H1 (cell line): ENCODE measurements around the gene FADD. TPM values are rescaled to one million over a fixed set of nuclear protein-coding genes. Genes with fewer than 3 reads are reported as not detected.

Experiments used
- CTCF ChIA-PET: fragments of 300-600 bp; sonication (Branson Sonifier 250); formaldehyde crosslinking; loops from one replicate; lab custom pipeline; 2021; ENCODE audit not compliant: partially characterized antibody; lab: Charles Lee
- POLR2A ChIA-PET: fragments of 300-600 bp; sonication (Branson Sonifier 250); formaldehyde crosslinking; loops from one replicate; lab custom pipeline; 2021; ENCODE audit warnings: inconsistent platforms; ENCODE audit not compliant: partially characterized antibody; lab: Charles Lee
- DNase-seq, 2 experiments: peaks; one replicate each; pipeline versions ENCODE4 v3.0.0 to v3.0.0-alpha.2; 2010 to 2022; ENCODE audit warnings: low spot score in 2 of 2, low read depth in 1 of 2, mixed read lengths in 1 of 2
- FAIRE-seq: peaks from 2 replicates; lab custom pipeline; 2011; peaks lifted over from hg19 to GRCh38; lab: Jason Lieb, UNC
- H2AFZ ChIP-seq: 2 replicates; pipeline ENCODE4 v1.8.1; 2012; ENCODE audit warnings: low read length, inconsistent platforms
- H2AK5ac ChIP-seq: 2 replicates; pipeline ENCODE4 v1.6.1; 2013; ENCODE audit warnings: low read depth, low read length
- H2BK120ac ChIP-seq: replicated peaks from 2 replicates; pipeline ENCODE3; 2013; ENCODE audit warnings: low read depth, low read length, inconsistent platforms
- H2BK12ac ChIP-seq: 2 replicates; pipeline ENCODE4 v1.6.1; 2013; ENCODE audit warnings: low read depth, low read length
- H2BK15ac ChIP-seq: 2 replicates; pipeline ENCODE4 v1.6.1; 2013; ENCODE audit warnings: low read length
- H2BK20ac ChIP-seq: 2 replicates; pipeline ENCODE4 v1.6.1; 2013; ENCODE audit warnings: low read length
- H2BK5ac ChIP-seq: 2 replicates; pipeline ENCODE4 v1.6.1; 2013; ENCODE audit warnings: low read depth, low read length
- H3K14ac ChIP-seq: 2 replicates; pipeline ENCODE4 v1.6.1; 2013; ENCODE audit warnings: inconsistent platforms; ENCODE audit not compliant: insufficient read length
- H3K18ac ChIP-seq: 2 replicates; pipeline ENCODE4 v1.6.1; 2013; ENCODE audit warnings: low read length; ENCODE audit errors: extremely low read depth
- H3K23ac ChIP-seq: 2 replicates; pipeline ENCODE4 v1.6.1; 2013; ENCODE audit warnings: inconsistent platforms; ENCODE audit not compliant: insufficient read length
- H3K23me2 ChIP-seq: 2 replicates; pipeline ENCODE4 v1.6.1; 2013; ENCODE audit warnings: low read depth, low read length
- H3K27ac ChIP-seq: 2 replicates; pipeline ENCODE4 v1.6.1; 2011; ENCODE audit warnings: low read depth, low read length, inconsistent platforms
- H3K27me3 ChIP-seq, 4 experiments: replicated peaks in 1 of 4; 1 replicate in 1 of 4; 2 replicates in 3 of 4; pipeline versions ENCODE4 v1.6.1 to v1.8.1; 2011 to 2013; ENCODE audit warnings: low read length in 3 of 4, mild to moderate bottlenecking in 3 of 4, inconsistent platforms in 2 of 4, mixed read lengths in 2 of 4, moderate library complexity in 1 of 4; ENCODE audit not compliant: control insufficient read depth in 3 of 4, insufficient read depth in 3 of 4; ENCODE audit errors: extremely low read depth in 1 of 4
- H3K36me3 ChIP-seq, 4 experiments: 2 replicates each; pipeline versions ENCODE4 v1.6.1 to v1.8.1; 2011 to 2013; ENCODE audit warnings: mild to moderate bottlenecking in 4 of 4, low read length in 3 of 4, moderate library complexity in 2 of 4, control low read depth in 1 of 4, inconsistent platforms in 1 of 4; ENCODE audit not compliant: insufficient read depth in 4 of 4, control insufficient read depth in 2 of 4
- H3K4ac ChIP-seq: replicated peaks from 2 replicates; pipeline ENCODE3; 2013; ENCODE audit warnings: low read length, low read depth, mixed read lengths, inconsistent platforms; ENCODE audit not compliant: insufficient read length
- H3K4me1 ChIP-seq, 4 experiments: replicated peaks in 1 of 4; 1 replicate in 1 of 4; 2 replicates in 3 of 4; pipeline versions ENCODE4 v1.6.1 to v1.8.1; 2011 to 2013; ENCODE audit warnings: low read length in 3 of 4, inconsistent platforms in 2 of 4, mixed read lengths in 1 of 4; ENCODE audit not compliant: insufficient read depth in 4 of 4, control insufficient read depth in 3 of 4
- H3K4me2 ChIP-seq, 2 experiments: 2 replicates each; pipeline versions ENCODE4 v1.6.1 to v1.8.1; 2011 to 2013; ENCODE audit warnings: low read depth in 2 of 2, low read length in 2 of 2, control low read depth in 1 of 2, inconsistent platforms in 1 of 2, mild to moderate bottlenecking in 1 of 2; ENCODE audit not compliant: insufficient read depth in 1 of 2
- H3K4me3 ChIP-seq, 4 experiments: fragments of 200-600, 300-600 bp in 1 of 4; sonication (generic), shearing (Covaris generic), sonication (Bioruptor Twin) in 1 of 4; 2 replicates each; pipeline versions ENCODE4 v1.5.1 to v1.8.1; 2011 to 2016; ENCODE audit warnings: low read length in 4 of 4, low read depth in 3 of 4, control low read depth in 2 of 4, inconsistent platforms in 2 of 4, mild to moderate bottlenecking in 2 of 4, mixed read lengths in 1 of 4, moderate library complexity in 1 of 4; ENCODE audit not compliant: insufficient read depth in 2 of 4; ENCODE audit errors: extremely low read depth in 1 of 4
- H3K56ac ChIP-seq: replicated peaks from 2 replicates; pipeline ENCODE3; 2013; ENCODE audit warnings: low read depth, mild to moderate bottlenecking, mixed read lengths, low read length, inconsistent platforms; ENCODE audit not compliant: insufficient read length
- H3K79me1 ChIP-seq: 2 replicates; pipeline ENCODE4 v1.6.1; 2013; ENCODE audit warnings: low read depth, low read length, control low read depth
- H3K79me2 ChIP-seq, 2 experiments: 2 replicates each; pipeline versions ENCODE4 v1.6.1 to v1.8.1; 2012 to 2013; ENCODE audit warnings: low read length in 2 of 2, mild to moderate bottlenecking in 2 of 2, inconsistent platforms in 1 of 2; ENCODE audit not compliant: insufficient read depth in 2 of 2, control insufficient read depth in 1 of 2
- H3K9ac ChIP-seq, 4 experiments: replicated peaks in 1 of 4; 1 replicate in 1 of 4; 2 replicates in 3 of 4; pipeline versions ENCODE4 v1.6.1 to v1.8.1; 2011 to 2013; ENCODE audit warnings: low read depth in 3 of 4, low read length in 3 of 4, control low read depth in 2 of 4, mild to moderate bottlenecking in 2 of 4, moderate library complexity in 2 of 4, inconsistent platforms in 1 of 4; ENCODE audit errors: extremely low read depth in 1 of 4
- H3K9me3 ChIP-seq, 2 experiments: 2 replicates each; pipeline versions ENCODE4 v1.6.1 to v1.8.1; 2012 to 2013; ENCODE audit warnings: mild to moderate bottlenecking in 2 of 2, moderate library complexity in 2 of 2, control low read depth in 1 of 2, inconsistent platforms in 1 of 2, low read depth in 1 of 2, low read length in 1 of 2, mixed read lengths in 1 of 2; ENCODE audit not compliant: insufficient read depth in 2 of 2
- H4K20me1 ChIP-seq, 2 experiments: replicated peaks in 1 of 2; 2 replicates each; pipeline versions ENCODE3 to v1.8.1; 2011 to 2013; ENCODE audit warnings: inconsistent platforms in 2 of 2, low read length in 2 of 2, mild to moderate bottlenecking in 1 of 2; ENCODE audit not compliant: insufficient read depth in 2 of 2, control insufficient read depth in 1 of 2
- H4K5ac ChIP-seq: 2 replicates; pipeline ENCODE4 v1.6.1; 2013; ENCODE audit warnings: low read length, low read depth, mixed read lengths, inconsistent platforms; ENCODE audit not compliant: insufficient read length
- H4K8ac ChIP-seq: 2 replicates; pipeline ENCODE4 v1.8.0; 2013; ENCODE audit warnings: mild to moderate bottlenecking, moderate library complexity, low read length, inconsistent platforms; ENCODE audit not compliant: insufficient read depth; ENCODE audit errors: extremely low read depth
- H4K91ac ChIP-seq: replicated peaks from 2 replicates; pipeline ENCODE3; 2013; ENCODE audit warnings: low read length, mixed read lengths, inconsistent platforms; ENCODE audit not compliant: insufficient read length
- CHD1 ChIP-seq: IDR thresholded peaks from 2 replicates; pipeline ENCODE4 v1.6.1; 2012; ENCODE audit warnings: low read depth, low read length, improper control_type of control experiment
- CREB1 ChIP-seq: IDR thresholded peaks from 2 replicates; pipeline ENCODE4 v1.6.1; 2012; ENCODE audit warnings: inconsistent platforms
- KDM5A ChIP-seq: fragments of 200-600 bp; IDR thresholded peaks from 2 replicates; pipeline ENCODE4 v1.7.1; 2012; ENCODE audit warnings: mild to moderate bottlenecking, low read length, inconsistent platforms, mixed read lengths
- RXRA ChIP-seq: IDR thresholded peaks from 2 replicates; pipeline ENCODE4 v1.6.1; 2011; ENCODE audit warnings: low read depth, mild to moderate bottlenecking, low read length, moderate library complexity; ENCODE audit not compliant: insufficient read depth
- SIN3A ChIP-seq, 2 experiments: IDR thresholded peaks in 1 of 2; conservative IDR thresholded peaks in 1 of 2; 2 replicates each; pipeline ENCODE4 v1.6.1; 2011 to 2012; ENCODE audit warnings: low read length in 2 of 2, improper control_type of control experiment in 1 of 2, low read depth in 1 of 2, mild to moderate bottlenecking in 1 of 2
- WGBS, 2 experiments: shearing (Covaris generic) in 1 of 2; methylation state at CpG; one replicate each; pipeline versions ENCODE4 v1.1.6 to v1.1.7; 2013 to 2015; ENCODE audit warnings: low lambda C conversion rate in 2 of 2, mixed read lengths in 2 of 2, inconsistent platforms in 1 of 2, low coverage in 1 of 2, missing lambda C conversion rate in 1 of 2; ENCODE audit not compliant: insufficient replicate concordance in 2 of 2, insufficient coverage in 1 of 2, insufficient read length in 1 of 2; ENCODE audit errors: extremely low coverage in 1 of 2, missing lambda C conversion rate in 1 of 2; 5-methylcytosine and 5-hydroxymethylcytosine counted together
- polyA plus RNA-seq, 7 experiments: library from polyadenylated mRNA; depleted of rRNA in 3 of 7; stranded (reverse) in 5 of 7; unstranded in 2 of 7; fragments of >200 nt in 5 of 7; fragments of 200-250 nt in 2 of 7; gene quantifications; 1 replicate in 5 of 7; 2 replicates in 1 of 7; 4 replicates in 1 of 7; pipeline versions ENCODE4 v1.2.1 to v1.2.3, GENCODE V29; 2011 to 2013; ENCODE audit warnings: missing spikeins in 2 of 7, mixed read lengths in 2 of 7
- total RNA-seq: library from RNA; stranded (reverse); fragmentation: NEBNext Ultra II Directional; extraction: Animal tissue kit (Norgen Biotek cat#: 25700); gene quantifications from 2 replicates; pipeline ENCODE4 v1.2.1, GENCODE V29; 2021

FADD gene
- total and polyA plus RNA-seq, 2 of the 8 experiments (the other 6 are each of a cell fraction or from before 2014, with no cell fraction given), result 29.0 to 43.9 TPM

GRCh38 chr11:70173018-70173417 is 30.1 kb upstream of the FADD start:
- H3K9me3 ChIP-seq, result no peaks in the 10 kb centered on the region
- no peak for TF ChIP-seq RXRA
- TF ChIP-seq SIN3A (conservative IDR thresholded peaks at IDR 0.05 in 1 of 2, IDR thresholded peaks at IDR 0.05 in 1 of 2; ENCODE audit: low read depth in 1 of 2, low read length in 2 of 2), result no peak
- TF ChIP-seq CREB1, result no peak
- no peak for TF ChIP-seq KDM5A
- TF ChIP-seq CHD1, result no peak
- no peak overlapping the region for H3K9ac ChIP-seq
- H3K27ac ChIP-seq, result no peak overlapping the region
- no peak overlapping the region for H3K14ac ChIP-seq
- no peak overlapping the region for H2BK120ac ChIP-seq
- H3K79me2 ChIP-seq, result no peaks in the 10 kb centered on the region
- H3K23me2 ChIP-seq, result no peaks in the 10 kb centered on the region
- no peak overlapping the region for H3K4me3 ChIP-seq
- H4K8ac ChIP-seq, result no peak overlapping the region
- H4K20me1 ChIP-seq, result no peaks in the 10 kb centered on the region
- H3K4me2 ChIP-seq, result no peak overlapping the region
- H3K4me1 ChIP-seq, result peaks cover 0 to 7% (median 2%) of the 10 kb centered on the region in 4 experiments; a peak in 4 of 7 replicates
- no peak overlapping the region for H3K23ac ChIP-seq
- H3K36me3 ChIP-seq, result no peaks in the 10 kb centered on the region
- no peak overlapping the region for H3K18ac ChIP-seq
- ChIA-PET POLR2A (no interaction called here), CTCF (interaction anchor here (0.6 to 10.5 kb wide), 6 partner anchors 11 to 269 kb away, joined by 3 to 78 read pairs (median 5); no protein-coding TSS in a partner anchor)
- no peak overlapping the region for H3K4ac ChIP-seq
- DNase-seq, result no peak
- no peak overlapping the region for H2BK12ac ChIP-seq
- no peak overlapping the region for H2BK5ac ChIP-seq
- no peak overlapping the region for H2BK15ac ChIP-seq
- H4K5ac ChIP-seq, result no peak overlapping the region
- 92% methylated on average over 4 of the region's 4 CpGs; no CpG with 5 or more reads in 1 of the 2 experiments for WGBS, 2 experiments
- no peak overlapping the region for H4K91ac ChIP-seq
- H3K79me1 ChIP-seq, result no peaks in the 10 kb centered on the region
- no peak overlapping the region for H2AK5ac ChIP-seq
- H3K27me3 ChIP-seq, result no peaks in the 10 kb centered on the region; a peak in 1 of 7 replicates
- no peak overlapping the region for H2BK20ac ChIP-seq
- no peak for FAIRE-seq
- no peak overlapping the region for H3K56ac ChIP-seq
- no peak overlapping the region for H2AFZ ChIP-seq
